GM12872 (cell line): ENCODE measurements around the gene KIAA0930.

Source experiments
- TF ChIP-seq, protein P1 (sequence below): IDR thresholded peaks from 3 replicates; pipeline ENCODE4 v1.5.1; 2011; ENCODE audit warnings: low read depth, mild to moderate bottlenecking, low read length, moderate library complexity; ENCODE audit not compliant: insufficient read depth

KIAA0930 gene

DNA sequence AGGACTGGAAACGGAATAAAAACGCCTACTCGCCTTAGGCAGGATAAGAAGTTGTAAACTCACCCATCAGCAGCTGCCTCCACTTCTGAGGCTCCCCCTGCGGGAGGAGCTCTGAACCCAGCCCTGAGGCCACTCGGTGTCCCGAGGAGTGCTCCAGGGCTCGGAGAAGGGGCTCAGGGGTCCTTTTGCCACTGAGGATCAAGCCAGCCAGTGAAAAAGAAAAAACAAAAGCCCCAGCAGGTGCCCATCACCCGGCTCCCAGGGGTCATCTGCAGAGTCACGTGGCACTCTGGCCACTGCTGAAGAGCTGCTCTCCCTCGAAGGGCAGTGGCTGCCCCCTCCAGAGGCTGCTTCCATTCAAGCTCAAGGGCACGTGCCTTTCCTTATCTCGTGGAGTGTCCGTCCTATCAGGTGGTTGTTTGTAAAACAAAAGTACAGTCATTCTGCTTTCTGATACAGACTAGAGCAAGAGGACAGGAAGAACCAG lies 48.0 kb downstream of the KIAA0930 start:
- TF ChIP-seq, protein P1, sequence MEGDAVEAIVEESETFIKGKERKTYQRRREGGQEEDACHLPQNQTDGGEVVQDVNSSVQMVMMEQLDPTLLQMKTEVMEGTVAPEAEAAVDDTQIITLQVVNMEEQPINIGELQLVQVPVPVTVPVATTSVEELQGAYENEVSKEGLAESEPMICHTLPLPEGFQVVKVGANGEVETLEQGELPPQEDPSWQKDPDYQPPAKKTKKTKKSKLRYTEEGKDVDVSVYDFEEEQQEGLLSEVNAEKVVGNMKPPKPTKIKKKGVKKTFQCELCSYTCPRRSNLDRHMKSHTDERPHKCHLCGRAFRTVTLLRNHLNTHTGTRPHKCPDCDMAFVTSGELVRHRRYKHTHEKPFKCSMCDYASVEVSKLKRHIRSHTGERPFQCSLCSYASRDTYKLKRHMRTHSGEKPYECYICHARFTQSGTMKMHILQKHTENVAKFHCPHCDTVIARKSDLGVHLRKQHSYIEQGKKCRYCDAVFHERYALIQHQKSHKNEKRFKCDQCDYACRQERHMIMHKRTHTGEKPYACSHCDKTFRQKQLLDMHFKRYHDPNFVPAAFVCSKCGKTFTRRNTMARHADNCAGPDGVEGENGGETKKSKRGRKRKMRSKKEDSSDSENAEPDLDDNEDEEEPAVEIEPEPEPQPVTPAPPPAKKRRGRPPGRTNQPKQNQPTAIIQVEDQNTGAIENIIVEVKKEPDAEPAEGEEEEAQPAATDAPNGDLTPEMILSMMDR: 0 out of 3 replicates have a peak, but pooled peaks have one; percentile 7

DNA sequence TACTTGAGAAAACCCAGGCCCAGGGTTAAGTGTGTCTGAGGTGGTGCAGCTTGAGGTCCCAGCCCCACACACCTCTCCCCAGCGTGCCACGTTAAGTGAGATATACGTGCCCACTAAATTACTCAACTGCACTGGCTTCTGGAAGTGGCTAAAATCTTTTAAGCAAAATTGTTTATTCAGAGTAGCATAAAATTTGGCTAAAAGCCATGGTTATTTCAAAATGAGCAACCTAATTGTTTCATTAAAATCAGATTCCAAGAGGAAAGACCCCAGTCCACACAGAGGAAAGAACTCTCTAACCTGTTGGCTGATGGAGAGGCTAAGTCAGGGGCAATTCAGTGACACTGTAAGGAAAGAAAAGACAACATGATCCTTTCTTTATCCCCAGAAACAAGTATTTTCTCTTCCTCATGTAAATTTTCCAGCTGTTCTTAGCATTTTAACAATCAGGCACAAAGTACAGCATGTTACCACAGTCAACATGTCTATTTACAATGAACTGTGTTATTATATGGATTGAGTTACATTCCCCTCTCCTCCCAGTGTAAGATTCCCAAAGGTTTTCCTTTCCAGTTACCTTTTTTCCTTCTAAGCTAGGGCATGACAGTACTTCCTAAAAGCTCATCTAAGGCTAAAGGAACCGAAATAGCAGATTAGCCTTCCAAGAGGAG lies 50.4 kb downstream of the KIAA0930 start:
- TF ChIP-seq, protein P1: no peak

DNA sequence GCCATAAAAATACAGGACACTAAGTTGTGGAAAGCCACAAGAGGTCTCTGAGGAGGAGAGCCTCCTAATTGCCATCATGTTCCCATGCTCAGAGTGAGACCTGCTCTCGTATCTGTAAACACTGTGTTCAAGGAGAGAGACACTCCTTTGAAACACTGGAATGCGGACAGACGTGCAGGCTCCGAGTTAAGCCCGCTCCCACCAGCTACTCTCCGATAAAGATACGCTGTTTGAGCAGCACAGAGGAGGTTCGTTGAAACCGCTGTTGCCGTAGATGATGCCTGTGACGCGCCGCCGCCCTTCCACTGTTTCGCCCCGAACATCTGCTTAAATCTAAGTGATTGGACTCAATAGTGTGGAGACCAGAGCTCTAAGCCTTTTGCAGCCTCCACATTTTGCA lies 51.9 kb downstream of the KIAA0930 start:
- TF ChIP-seq, protein P1: no peak

DNA sequence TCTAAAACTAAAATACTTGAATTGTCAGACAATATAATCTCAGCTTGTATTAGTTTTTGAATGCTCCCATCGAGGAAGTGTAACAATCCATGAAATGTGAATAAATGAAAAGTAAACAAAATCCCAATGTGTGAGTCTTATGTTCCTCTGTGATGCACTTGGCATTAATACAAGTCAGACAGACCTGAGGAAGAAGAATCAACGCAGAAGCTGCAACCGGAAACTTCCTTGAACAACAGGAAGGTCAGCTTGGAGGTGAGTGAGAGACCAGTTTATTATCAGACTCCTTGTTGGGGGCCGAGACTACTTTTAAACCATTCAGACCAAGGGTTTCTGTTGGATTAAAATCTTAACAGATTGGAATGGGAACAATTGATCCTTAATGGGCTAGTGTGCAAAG lies 52.8 kb downstream of the KIAA0930 start:
- TF ChIP-seq, protein P1: no peak

DNA sequence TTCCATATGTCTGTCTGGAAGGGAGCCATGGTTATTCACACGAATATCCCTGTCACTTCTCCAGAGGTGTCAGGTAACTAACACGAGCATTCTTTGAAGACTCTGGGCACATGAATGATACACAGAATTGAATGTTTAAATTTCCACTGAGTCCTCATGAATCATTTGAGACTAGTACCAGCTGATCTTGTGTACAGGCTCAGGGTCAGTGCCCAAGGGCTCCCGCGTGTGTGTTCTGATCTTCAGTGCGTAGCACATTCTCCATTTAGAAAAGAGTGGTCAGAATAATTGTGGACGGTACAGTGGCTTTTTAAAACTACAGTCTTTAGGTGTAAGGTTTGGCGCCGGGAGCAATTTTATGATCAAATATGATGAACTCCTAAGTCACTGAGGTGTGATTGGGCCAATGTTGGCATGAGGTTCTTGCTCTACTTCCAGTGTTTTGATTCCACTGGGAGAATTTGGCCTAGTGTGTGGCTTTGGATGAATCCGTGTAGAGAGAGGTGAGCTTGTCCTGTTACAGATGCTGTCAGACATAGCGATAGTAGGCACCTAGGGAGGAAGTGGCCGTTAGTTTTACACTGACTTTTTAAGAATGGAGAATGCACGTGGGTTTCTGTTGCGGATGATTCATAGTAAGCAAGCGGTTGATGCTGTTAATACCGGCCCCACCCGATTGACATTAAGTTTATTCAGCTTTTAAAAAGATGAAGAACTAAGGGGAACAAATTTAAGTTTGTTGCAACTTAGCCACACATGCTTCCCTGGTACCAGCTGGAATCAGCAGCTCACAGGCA lies 54.8 kb downstream of the KIAA0930 start:
- TF ChIP-seq, protein P1: no peak

DNA sequence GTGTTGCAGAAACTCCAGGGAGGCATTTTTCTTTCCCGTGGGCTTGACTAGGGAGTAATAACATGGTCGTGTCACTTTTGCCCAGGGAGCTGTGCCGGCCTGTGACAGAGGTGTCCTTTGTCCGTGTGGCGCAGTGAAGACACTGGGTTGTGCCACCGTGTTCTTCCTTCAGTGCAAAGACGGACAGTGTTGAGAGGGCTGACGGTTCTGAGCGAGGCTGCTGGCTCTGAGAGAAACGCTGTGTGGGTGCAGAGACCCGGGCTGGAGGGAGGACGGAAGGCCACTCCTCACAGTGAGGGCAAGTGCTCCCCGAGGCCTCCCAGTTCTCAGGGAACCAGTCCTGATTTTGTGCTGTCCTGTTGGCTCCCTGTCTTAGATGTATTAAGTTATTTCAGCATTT lies 56.7 kb downstream of the KIAA0930 start:
- TF ChIP-seq, protein P1: no peak

DNA sequence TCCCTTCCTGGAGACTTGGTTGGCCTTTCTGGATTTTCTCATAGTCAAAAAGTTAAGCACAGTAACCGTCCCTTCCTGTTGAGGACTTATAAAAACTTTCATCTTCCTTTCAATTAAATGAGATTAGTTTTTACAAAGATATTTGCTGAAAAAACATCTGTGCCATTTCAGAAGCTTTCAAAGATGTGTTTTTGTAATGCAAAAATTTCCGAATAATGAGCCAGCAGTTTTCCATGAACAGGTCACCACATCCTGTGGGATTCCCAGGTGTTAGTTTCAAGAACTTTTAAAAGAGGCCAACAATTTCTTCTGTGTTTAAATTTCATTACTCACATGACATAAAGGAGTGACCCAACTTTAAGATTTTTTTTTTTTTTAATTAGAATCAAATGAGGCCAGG lies 58.9 kb downstream of the KIAA0930 start:
- TF ChIP-seq, protein P1: no peak
